Heart left ventricle (tissue), 13 donors: ENCODE results near the gene STARD7.

Experiments
- POLR2A ChIP-seq, 2 donors: fragments of 450-650 bp; IDR thresholded peaks; one replicate each; pipeline ENCODE4 v1.6.1; 2017; ENCODE audit warnings: antibody characterized with exemption in 2 of 2, mild to moderate bottlenecking in 2 of 2, moderate library complexity in 2 of 2
- TF ChIP-seq, protein P1 (sequence below), 12 donors: fragments of 200-600 bp; sonication (generic) in 4 of 12; IDR thresholded peaks; one replicate each; pipeline versions ENCODE4 v1.5.0 to v1.8.0; 2018 to 2022; ENCODE audit warnings: antibody characterized with exemption in 12 of 12, mild to moderate bottlenecking in 5 of 12
- donor health status: ischemic (EF 13 %, LVEDD 7.1; RV severe dilation, severe dysfunction).
- donor health status: DM: no; HTN: yes; CAD: no.
- donor health status: DM: no; HTN: no; CAD: no.
- donor health status: ischemic (EF 25% LVEDD 6.9; RV normal size, moderate dysfunction).
- donor health status: ischemic (EF 25% LVEDD 5.7; RV mildly dilated, moderate dysfunction).
- donor health status: ischemic (EF 35%, LVEDD 5.7; RV mildly dilated, moderate dysfunction).
- donor health status: nonischemic (EF 11% LVEDD 7.7; RV severe dilation, severe dysfunction).
- donor health status: DM: yes; HTN: yes; CAD: no.
- donor health status: PGD.
- donor health status: ischemic (EF 29% LVEDD 5.4; RV normal size, mild dysfunction).
- donor health status: nonischemic (EF 23%, LVEDD 6.1; RV moderate dilation, normal function).

- TF ChIP-seq, protein P1, sequence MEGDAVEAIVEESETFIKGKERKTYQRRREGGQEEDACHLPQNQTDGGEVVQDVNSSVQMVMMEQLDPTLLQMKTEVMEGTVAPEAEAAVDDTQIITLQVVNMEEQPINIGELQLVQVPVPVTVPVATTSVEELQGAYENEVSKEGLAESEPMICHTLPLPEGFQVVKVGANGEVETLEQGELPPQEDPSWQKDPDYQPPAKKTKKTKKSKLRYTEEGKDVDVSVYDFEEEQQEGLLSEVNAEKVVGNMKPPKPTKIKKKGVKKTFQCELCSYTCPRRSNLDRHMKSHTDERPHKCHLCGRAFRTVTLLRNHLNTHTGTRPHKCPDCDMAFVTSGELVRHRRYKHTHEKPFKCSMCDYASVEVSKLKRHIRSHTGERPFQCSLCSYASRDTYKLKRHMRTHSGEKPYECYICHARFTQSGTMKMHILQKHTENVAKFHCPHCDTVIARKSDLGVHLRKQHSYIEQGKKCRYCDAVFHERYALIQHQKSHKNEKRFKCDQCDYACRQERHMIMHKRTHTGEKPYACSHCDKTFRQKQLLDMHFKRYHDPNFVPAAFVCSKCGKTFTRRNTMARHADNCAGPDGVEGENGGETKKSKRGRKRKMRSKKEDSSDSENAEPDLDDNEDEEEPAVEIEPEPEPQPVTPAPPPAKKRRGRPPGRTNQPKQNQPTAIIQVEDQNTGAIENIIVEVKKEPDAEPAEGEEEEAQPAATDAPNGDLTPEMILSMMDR (IDR thresholded peaks at IDR 0.05) = no peak
- TF ChIP-seq POLR2A (IDR thresholded peaks at IDR 0.05) = no peak
Observed at GRCh38 chr2:96203130-96204028, 5.2 kb downstream of the STARD7 start.
